ENCODE measurements around the gene MMUT.
A peak's percentile ranks its signal among the peaks of the same experiment; 100 is the strongest.
"Not testable (repeated sequence)": the region's sequence is repeated elsewhere in the genome, so short reads cannot be mapped to it uniquely, and the experiment has no call there.

MMUT gene

DNA sequence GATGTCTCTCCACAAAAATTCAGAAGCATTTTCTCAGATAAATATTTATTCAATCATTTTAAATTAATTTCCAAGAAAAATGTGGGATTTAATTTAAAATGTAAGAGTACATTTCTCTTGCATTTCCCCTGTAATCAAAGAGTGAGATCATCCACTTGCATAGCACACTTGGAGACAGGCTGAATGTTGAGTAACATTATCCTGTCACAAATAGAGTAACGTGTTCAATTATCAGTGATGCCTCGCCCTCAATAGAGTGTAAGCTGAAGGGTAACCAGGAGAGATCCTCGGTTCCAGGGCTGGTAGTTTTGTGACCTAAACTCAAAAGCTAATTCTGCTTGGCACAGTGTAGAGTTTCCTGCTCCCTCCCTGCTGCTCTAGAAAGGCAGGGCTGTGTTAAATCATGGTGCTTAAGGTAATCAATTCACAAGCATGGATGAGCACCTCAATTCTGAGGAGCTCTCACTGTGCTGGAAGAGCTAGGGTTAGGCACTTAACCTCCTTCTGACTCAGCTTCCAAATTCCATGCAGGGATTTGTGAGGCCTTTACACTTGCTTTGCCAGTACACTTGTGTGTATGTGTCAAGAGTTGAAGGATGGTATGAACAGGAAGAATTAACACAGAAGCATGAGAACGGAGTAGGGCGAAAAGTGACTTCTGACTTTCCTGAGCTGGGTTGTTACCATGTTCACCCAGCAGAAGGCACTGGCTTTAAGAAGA lies 56.6 kb downstream of the MMUT start:
- TF ChIP-seq, protein P1, sequence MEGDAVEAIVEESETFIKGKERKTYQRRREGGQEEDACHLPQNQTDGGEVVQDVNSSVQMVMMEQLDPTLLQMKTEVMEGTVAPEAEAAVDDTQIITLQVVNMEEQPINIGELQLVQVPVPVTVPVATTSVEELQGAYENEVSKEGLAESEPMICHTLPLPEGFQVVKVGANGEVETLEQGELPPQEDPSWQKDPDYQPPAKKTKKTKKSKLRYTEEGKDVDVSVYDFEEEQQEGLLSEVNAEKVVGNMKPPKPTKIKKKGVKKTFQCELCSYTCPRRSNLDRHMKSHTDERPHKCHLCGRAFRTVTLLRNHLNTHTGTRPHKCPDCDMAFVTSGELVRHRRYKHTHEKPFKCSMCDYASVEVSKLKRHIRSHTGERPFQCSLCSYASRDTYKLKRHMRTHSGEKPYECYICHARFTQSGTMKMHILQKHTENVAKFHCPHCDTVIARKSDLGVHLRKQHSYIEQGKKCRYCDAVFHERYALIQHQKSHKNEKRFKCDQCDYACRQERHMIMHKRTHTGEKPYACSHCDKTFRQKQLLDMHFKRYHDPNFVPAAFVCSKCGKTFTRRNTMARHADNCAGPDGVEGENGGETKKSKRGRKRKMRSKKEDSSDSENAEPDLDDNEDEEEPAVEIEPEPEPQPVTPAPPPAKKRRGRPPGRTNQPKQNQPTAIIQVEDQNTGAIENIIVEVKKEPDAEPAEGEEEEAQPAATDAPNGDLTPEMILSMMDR (IDR thresholded peaks at IDR 0.05; ENCODE audit: low read depth, low read length) = no peak
- peak; percentile 10 to 23 for DNase-seq (ENCODE audit: low read depth in 2 of 2)
- H3K4me3 ChIP-seq (replicated peaks in 1 of 2; ENCODE audit: low read depth in 2 of 2, low read length in 2 of 2) = no peak overlapping the region

DNA sequence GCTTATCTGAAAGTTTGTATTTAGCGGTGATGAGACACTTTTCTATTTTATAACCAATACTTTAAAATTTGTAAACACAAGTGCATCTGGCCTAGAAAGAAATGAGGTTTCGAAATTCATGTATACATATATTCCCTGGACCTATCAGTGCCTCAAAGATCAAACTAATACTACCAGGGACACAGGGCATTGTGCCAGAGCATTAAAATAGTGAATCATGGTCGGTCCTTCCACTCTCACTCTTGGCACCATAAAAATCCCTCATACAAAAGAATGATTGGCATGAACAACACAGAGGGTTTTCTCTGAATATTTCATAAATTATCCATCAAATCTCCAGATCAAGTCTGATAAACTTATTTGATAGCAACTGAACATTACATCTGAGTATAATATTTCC lies 62.0 kb downstream of the MMUT start:
- TF ChIP-seq, protein P1 (IDR thresholded peaks at IDR 0.05; ENCODE audit: low read depth, low read length) = no peak
- H3K4me3 ChIP-seq (replicated peaks in 1 of 2; ENCODE audit: low read depth in 2 of 2, low read length in 2 of 2) = no peak overlapping the region
- no peak for DNase-seq (ENCODE audit: low read depth in 2 of 2)

DNA sequence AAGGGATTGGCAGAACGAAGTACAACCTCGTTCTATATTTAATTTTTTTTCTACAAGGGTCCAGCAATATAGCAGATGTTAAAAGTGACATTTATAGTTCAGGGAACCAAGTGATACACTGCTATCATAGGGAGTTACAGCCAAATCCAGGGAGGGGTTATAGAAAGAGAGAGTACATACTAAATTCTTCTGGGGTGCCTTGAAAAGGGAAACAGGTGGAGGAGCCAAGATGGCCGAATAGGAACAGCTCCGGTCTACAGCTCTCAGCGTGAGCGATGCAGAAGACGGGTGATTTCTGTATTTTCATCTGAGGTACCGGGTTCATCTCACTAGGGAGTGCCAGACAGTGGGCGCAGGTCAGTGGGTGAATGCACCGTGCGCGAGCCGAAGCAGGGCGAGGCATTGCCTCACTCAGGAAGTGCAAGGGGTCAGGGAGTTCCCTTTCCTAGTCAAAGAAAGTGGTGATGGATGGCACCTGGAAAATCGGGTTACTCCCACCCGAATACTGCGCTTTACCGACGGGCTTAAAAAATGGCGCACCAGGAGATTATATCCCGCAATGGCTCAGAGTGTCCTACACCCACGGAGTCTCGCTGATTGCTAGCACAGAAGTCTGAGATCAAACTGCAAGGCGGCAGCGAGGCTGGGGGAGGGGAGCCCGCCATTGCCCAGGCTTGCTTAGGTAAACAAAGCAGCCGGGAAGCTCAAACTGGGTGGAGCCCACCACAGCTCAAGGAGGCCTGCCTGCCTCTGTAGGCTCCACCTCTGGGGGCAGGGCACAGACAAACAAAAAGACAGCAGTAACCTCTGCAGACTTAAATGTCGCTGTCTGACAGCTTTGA lies 76.2 kb downstream of the MMUT start:
- DNase-seq (ENCODE audit: low read depth in 2 of 2); H3K4me3 ChIP-seq (replicated peaks in 1 of 2; ENCODE audit: low read depth in 2 of 2, low read length in 2 of 2): not testable (repeated sequence)

DNA sequence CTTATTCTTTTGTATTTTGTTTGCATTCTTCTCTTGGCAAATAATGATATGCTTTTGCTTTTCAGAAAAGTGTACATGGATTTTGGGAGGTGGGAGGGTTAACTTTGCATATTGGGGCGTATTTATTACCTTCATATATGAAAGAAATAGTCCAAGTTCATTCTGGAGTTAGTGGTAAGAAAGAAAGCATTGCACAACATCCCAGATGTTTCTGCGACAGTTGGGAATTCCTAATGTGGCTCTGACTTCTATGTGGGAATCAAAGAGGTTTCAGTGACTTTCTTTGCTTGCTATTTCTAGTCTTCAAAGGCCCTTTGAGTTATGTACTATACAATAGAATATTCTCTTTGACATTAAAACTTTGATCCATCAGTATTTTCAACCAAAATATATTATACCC lies 78.1 kb downstream of the MMUT start:
- TF ChIP-seq, protein P1 (IDR thresholded peaks at IDR 0.05; ENCODE audit: low read depth, low read length) = no peak
- peak; percentile 30 to 39 for DNase-seq (ENCODE audit: low read depth in 2 of 2)
- no peak overlapping the region for H3K4me3 ChIP-seq (replicated peaks in 1 of 2; ENCODE audit: low read depth in 2 of 2, low read length in 2 of 2)

Data from cardiac fibroblast (primary cell).